ENCODE results near the gene UGT1A3. TPM values are rescaled to one million over a fixed set of nuclear protein-coding genes. Genes with fewer than 3 reads are reported as not detected.

UGT1A3 gene
- total and polyA plus RNA-seq, 11 donors = not detected

DNA sequence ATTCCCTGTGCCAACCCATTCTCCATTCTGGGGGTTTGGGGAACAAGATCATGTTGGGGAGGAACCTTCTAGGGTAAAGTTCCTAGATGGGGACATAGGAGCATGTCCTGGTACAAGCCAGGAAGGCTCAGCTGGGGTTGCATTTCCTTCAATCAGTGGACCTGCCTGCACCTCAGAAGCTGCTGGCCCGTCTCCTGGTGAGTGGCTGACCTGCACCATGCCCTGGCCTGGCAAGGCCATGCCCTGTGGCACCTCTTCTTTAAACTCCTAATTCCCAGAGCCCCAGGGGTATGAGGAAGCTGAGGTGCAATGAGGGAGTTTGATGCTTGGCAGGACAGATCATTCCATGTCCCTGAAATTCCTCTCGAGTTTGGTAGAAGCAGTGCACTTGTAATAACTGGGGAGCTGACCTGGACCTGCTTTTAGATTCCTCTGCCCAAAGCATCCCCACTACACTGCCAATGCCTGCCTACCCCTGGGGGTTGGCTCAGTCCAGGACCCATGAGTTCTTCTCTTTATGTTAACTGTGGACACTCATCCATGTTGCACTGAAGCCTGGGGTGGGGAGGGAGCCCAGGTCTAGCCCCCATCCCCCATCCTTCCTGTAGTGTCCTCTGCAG, 74.6 kb downstream of the UGT1A3 start:
- H3K36me3 ChIP-seq = no peaks in the 10 kb centered on the region
- H3K9me3 ChIP-seq = no peaks in the 10 kb centered on the region
- TF ChIP-seq POLR2A (IDR thresholded peaks at IDR 0.05) = no peak
- TF ChIP-seq, protein P1, sequence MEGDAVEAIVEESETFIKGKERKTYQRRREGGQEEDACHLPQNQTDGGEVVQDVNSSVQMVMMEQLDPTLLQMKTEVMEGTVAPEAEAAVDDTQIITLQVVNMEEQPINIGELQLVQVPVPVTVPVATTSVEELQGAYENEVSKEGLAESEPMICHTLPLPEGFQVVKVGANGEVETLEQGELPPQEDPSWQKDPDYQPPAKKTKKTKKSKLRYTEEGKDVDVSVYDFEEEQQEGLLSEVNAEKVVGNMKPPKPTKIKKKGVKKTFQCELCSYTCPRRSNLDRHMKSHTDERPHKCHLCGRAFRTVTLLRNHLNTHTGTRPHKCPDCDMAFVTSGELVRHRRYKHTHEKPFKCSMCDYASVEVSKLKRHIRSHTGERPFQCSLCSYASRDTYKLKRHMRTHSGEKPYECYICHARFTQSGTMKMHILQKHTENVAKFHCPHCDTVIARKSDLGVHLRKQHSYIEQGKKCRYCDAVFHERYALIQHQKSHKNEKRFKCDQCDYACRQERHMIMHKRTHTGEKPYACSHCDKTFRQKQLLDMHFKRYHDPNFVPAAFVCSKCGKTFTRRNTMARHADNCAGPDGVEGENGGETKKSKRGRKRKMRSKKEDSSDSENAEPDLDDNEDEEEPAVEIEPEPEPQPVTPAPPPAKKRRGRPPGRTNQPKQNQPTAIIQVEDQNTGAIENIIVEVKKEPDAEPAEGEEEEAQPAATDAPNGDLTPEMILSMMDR (IDR thresholded peaks at IDR 0.05) = no peak
- ATAC-seq (no peak), DNase-seq (no peak)
- intact Hi-C loops (cut with DNase I) = no loop called here
- H3K27me3 ChIP-seq = peaks cover 0 to 3% (median 0%) of the 10 kb centered on the region in 9 donors
- no peaks in the 10 kb centered on the region for H3K4me1 ChIP-seq
- H3K4me3 ChIP-seq = no peak overlapping the region
- 56 to 88% (median 62%) methylated on average over 2 of the region's 2 CpGs for WGBS, 4 donors
- no peak overlapping the region for H3K27ac ChIP-seq

DNA sequence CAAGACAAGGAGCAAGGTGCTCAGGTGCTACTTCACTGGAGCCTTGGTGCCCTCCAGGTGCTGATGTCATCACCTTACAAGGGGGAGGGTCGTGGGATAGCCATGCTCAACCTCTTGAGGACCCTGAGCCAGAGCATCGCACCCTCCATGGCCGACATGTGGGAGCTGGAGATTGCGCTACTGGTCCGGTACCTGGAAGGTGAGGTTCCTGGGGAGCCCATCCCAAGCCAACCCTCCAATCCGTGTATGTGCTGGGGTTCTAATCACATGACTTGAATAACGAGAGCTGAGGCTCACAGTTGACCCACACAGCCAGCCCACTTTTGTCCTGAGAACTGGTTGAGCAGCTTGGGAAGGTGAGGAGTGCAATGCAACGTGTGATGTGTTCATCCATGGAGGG, 75.2 kb downstream of the UGT1A3 start:
- H3K27ac ChIP-seq = no peak overlapping the region
- intact Hi-C loops (cut with DNase I) = no loop called here
- no peak overlapping the region for H3K4me3 ChIP-seq
- H3K27me3 ChIP-seq = peaks cover 0 to 9% (median 0%) of the 10 kb centered on the region in 9 donors
- ATAC-seq (no peak), DNase-seq (peak in 1 of 5 donors; percentile 2)
- H3K36me3 ChIP-seq = no peaks in the 10 kb centered on the region
- no peaks in the 10 kb centered on the region for H3K4me1 ChIP-seq
- TF ChIP-seq POLR2A (IDR thresholded peaks at IDR 0.05) = no peak
- TF ChIP-seq, protein P1 (IDR thresholded peaks at IDR 0.05) = no peak
- H3K9me3 ChIP-seq = no peaks in the 10 kb centered on the region
- WGBS, 4 donors = 26 to 72% (median 66%) methylated on average over 4 to 8 of the region's 8 CpGs

DNA sequence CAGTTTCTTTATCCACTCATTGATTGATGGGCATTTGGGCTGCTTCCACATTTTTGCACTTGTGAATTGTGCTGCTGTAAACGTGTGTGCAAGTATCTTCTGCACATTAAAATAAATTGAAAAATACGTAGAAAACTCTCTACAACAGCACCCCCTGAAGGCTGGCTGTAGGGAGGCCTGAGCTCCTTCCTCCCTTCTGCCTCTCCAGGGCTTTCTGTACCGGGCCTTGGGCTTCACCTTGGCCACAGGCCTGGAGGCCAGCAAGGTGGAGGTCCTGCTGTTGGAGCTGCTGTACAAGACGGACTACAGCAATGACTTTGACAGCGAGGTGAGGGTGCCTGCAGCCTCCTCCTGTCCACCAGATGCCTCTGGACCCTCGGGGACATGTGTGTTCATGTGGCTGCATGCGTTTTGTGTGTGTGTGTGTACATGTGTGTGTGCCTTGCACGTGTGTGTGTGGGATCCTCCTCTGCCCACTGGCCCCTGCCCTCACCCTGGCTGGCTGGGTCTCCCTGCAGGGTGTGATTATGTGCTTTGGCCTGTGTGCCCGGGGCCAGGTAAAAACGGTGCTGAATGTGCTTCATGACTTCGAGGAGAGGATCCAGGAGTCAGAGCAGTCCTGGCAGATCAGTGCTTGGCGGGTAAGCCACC, 78.5 kb downstream of the UGT1A3 start:
- H3K9me3 ChIP-seq = no peaks in the 10 kb centered on the region
- no peaks in the 10 kb centered on the region for H3K36me3 ChIP-seq
- H3K4me1 ChIP-seq = no peaks in the 10 kb centered on the region
- TF ChIP-seq, protein P1 (IDR thresholded peaks at IDR 0.05) = no peak
- TF ChIP-seq POLR2A (IDR thresholded peaks at IDR 0.05) = no peak
- ATAC-seq = no peak
- H3K27me3 ChIP-seq = peaks cover 0 to 12% (median 0%) of the 10 kb centered on the region in 9 donors
- intact Hi-C loops (cut with DNase I) = no loop called here
- WGBS, 4 donors = 67 to 76% (median 73%) methylated on average over 9 to 12 of the region's 12 CpGs
- no peak overlapping the region for H3K27ac ChIP-seq
- no peak overlapping the region for H3K4me3 ChIP-seq
- peak in 1 of 5 donors; percentile 10 for DNase-seq

DNA sequence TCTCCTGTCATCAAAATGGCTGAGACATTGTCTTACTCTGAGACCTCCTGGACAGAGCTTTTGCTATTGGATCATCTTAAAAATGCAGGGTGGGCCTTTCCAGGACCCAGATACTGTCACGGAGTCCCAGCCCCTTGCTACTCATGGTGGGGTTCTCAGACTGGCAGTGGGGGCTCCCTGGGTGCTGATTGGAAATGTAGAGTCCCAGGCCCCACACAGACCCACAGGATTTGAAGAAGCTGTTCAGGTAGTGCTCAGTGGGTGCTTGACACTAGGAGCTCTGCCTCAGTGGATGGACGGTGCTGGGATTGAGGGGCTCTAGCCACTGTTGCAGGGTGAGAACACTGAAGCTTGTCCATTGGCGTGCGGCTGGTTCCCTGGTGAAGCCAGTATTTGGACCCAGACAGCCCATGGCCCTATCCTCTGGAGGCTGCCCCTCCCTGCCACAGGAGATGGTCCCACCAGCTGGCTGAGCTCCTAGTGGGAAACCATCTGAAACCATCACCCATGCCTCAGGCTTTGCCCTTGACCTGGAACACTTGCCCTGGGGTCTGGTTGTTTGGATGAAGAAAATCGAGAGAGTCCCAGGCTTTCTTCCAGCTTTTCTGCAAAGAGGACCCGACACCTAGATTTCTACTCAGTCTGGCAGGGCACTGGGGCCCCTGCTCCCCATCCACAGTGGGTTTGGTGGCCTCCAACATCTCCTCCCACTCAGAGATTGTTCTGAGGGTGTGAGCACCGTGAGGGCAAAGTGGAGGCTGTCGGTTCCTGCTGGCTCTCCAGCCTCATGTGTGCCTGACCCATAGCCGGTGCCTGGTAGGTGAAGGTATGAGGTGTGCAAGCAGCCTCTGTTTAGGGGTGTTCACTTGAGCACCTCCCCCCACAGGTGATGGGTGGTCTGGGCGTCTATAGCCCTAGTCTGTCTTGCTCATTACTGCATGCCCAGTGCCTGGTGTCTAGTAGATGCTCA, 79.4 kb downstream of the UGT1A3 start:
- Histone ChIP-seq H3K9me3 (no peaks in the 10 kb centered on the region), H3K4me3 (no peak overlapping the region), H3K27me3 (peaks cover 0 to 12% (median 0%) of the 10 kb centered on the region in 9 donors), H3K27ac (no peak overlapping the region), H3K36me3 (no peaks in the 10 kb centered on the region), H3K4me1 (no peaks in the 10 kb centered on the region)
- no peak for ATAC-seq
- peak in 1 of 5 donors; percentile 7 for DNase-seq
- WGBS, 4 donors = 69 to 81% (median 71%) methylated on average over 6 to 10 of the region's 10 CpGs
- TF ChIP-seq POLR2A (IDR thresholded peaks at IDR 0.05) = no peak
- TF ChIP-seq, protein P1 (IDR thresholded peaks at IDR 0.05) = no peak
- intact Hi-C loops (cut with DNase I) = no loop called here

Data from heart left ventricle (tissue), 16 donors.